ENCODE measurements around the gene KLHL22.

GRCh38 chr22:20401376-20402014, 94.1 kb downstream of the KLHL22 start:
- TF ChIP-seq EZH2 (IDR thresholded peaks at IDR 0.05; ENCODE audit: borderline replicate concordance, low read depth, low read length, poor library complexity, severe bottlenecking) (no peak), CTCF (conservative IDR thresholded peaks at IDR 0.05; ENCODE audit: low read depth, low read length) (no peak)
